Stimulated activated CD8-positive, alpha-beta memory T cell treated with anti-CD3 and anti-CD28 coated beads, Interleukin-15, amount 100 ng/mL, for 48 hours (primary cell): ENCODE data around the gene MUC7.
"Not testable (repeated sequence)": the region's sequence is repeated elsewhere in the genome, so short reads cannot be mapped to it uniquely, and the experiment has no call there.

Source experiments
- DNase-seq, 2 donors: peaks; one replicate each; pipeline ENCODE4 v3.0.0-alpha.2; 2020; ENCODE audit warnings: low read depth in 2 of 2

The MUC7 gene

GRCh38 chr4:70471897-70472296, at the start of gene MUC7:
Gene MUC7, plus strand, starts transcription at chr4:70472197. Its CDS starts 1,825 bp downstream, at chr4:70474022.
- no peak for DNase-seq

GRCh38 chr4:70425306-70425705, 46.7 kb upstream of the MUC7 start:
- no peak for DNase-seq

- no peak for DNase-seq
Measured at GRCh38 chr4:70426789-70427188, 45.2 kb upstream of the MUC7 start.

GRCh38 chr4:70437197-70437596, 34.8 kb upstream of the MUC7 start:
- DNase-seq = no peak

GRCh38 chr4:70442474-70442873, 29.5 kb upstream of the MUC7 start:
- no peak for DNase-seq

- no peak for DNase-seq
Measured at GRCh38 chr4:70443329-70443728, 28.7 kb upstream of the MUC7 start.

GRCh38 chr4:70449220-70449619, 22.8 kb upstream of the MUC7 start:
- no peak for DNase-seq

- DNase-seq = no peak
Measured at GRCh38 chr4:70452946-70453345, 19.1 kb upstream of the MUC7 start.

- no peak for DNase-seq
Measured at GRCh38 chr4:70463335-70463734, 8.7 kb upstream of the MUC7 start.

- DNase-seq = no peak
Measured at GRCh38 chr4:70473679-70474078, 1.7 kb downstream of the MUC7 start.

- DNase-seq = no peak
Measured at GRCh38 chr4:70488748-70489147, 16.8 kb downstream of the MUC7 start.

GRCh38 chr4:70496231-70496630, 24.2 kb downstream of the MUC7 start:
- no peak for DNase-seq

- DNase-seq = not testable (repeated sequence)
Measured at GRCh38 chr4:70501838-70502237, 29.8 kb downstream of the MUC7 start.

- DNase-seq = no peak
Measured at GRCh38 chr4:70504733-70505132, 32.7 kb downstream of the MUC7 start.

- peak; percentile 10 to 22 for DNase-seq
Measured at GRCh38 chr4:70505151-70505748, 33.3 kb downstream of the MUC7 start.

GRCh38 chr4:70508801-70509200, 36.8 kb downstream of the MUC7 start:
- DNase-seq = no peak

- DNase-seq = no peak
Measured at GRCh38 chr4:70511365-70511764, 39.4 kb downstream of the MUC7 start.

- DNase-seq = no peak
Measured at GRCh38 chr4:70515367-70516250, 43.6 kb downstream of the MUC7 start.

GRCh38 chr4:70518269-70518668, 46.3 kb downstream of the MUC7 start, which contains the start of gene AMTN:
Gene AMTN, plus strand, starts transcription at chr4:70518569. Its CDS starts 209 bp downstream, at chr4:70518778.
- DNase-seq = no peak

GRCh38 chr4:70518716-70519115, 46.7 kb downstream of the MUC7 start:
- DNase-seq = no peak

GRCh38 chr4:70522626-70523025, 50.6 kb downstream of the MUC7 start:
- DNase-seq = no peak

- DNase-seq = no peak
Measured at GRCh38 chr4:70530997-70531396, 59.0 kb downstream of the MUC7 start.

- no peak for DNase-seq
Measured at GRCh38 chr4:70531981-70532380, 60.0 kb downstream of the MUC7 start.
